Raji (cell line): ENCODE measurements around the gene GFRA4.

Experiments used
- POLR2A ChIP-seq: IDR thresholded peaks from 2 replicates; pipeline ENCODE4 v1.6.1; 2011; ENCODE audit warnings: low read depth, low read length, control low read depth; ENCODE audit not compliant: insufficient read depth

Gene GFRA4

DNA sequence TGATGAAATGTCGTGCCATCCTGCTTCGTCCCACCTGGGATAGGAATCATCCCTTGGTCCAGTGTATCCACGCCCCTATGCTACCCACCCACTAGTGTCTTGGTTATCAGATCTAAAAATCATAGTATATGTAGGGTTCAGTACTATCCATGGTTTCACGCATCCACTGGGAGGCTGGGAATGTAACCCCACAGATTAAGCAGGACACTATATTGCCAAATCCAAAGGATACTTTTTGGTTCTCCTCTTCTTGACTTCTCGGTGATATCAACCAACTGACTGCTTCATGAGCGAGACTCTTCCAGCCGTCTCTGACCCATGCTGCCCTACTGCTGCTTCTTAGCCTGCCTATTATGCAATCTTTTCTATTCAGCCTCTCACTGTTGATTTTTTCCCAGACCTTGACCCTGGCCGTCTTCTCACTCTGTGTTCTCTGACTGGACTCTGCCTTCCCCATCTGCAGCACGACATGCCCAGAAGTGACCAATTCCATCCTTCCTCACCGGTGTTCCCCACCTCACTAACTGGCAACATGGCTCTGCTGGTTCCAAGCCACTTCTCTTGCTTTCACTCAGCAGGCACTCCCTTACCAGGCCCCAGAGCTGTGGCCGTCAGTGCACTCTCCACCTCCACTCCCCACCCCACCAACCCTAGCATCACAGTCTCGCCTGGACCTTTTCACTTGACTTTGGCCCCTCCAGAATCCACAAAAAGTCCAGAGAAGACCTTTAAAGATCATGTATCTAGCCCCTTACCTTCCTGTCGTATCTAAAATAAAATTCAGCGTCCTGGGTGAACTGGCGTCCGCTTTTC lies 34.5 kb downstream of the GFRA4 start:
- no peak for TF ChIP-seq POLR2A

DNA sequence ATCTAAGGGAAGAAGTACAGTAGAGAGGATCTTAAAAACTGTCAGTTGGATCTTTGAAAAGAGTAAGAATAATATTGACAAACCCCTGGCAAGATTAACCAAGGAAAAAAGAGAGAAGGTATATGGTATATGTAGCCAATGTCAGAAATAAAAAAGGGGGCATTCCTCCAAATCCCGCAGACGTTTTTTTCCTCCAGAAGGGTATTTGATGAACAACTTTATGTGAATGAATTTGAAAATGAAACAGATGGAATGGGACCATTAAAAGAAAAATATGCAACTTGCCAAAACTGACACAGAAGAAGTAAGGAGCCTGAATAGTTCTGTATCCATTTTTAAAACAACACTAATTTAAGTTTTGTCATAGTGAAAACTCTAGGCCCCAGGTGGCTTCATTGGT lies 35.7 kb downstream of the GFRA4 start:
- TF ChIP-seq POLR2A, result no peak

DNA sequence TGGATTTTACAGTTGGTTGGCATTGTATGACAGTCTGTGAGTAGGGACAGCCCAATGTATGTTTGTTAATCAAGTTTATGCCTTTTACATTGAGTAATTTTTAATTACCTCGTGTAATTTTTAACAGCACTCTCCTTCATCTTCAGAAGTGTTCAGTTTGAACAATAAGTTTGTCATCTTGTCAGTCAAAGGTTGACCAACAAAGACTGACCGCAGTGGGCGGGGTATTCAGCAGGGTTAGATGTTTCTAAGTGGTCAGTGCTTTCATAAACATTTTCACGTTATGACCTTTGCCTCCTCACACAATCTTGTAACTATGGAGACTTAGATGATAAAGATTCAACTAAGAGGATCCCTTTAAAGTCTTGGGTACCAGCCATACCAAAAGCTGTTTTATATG lies 40.8 kb downstream of the GFRA4 start:
- TF ChIP-seq POLR2A, result no peak

DNA sequence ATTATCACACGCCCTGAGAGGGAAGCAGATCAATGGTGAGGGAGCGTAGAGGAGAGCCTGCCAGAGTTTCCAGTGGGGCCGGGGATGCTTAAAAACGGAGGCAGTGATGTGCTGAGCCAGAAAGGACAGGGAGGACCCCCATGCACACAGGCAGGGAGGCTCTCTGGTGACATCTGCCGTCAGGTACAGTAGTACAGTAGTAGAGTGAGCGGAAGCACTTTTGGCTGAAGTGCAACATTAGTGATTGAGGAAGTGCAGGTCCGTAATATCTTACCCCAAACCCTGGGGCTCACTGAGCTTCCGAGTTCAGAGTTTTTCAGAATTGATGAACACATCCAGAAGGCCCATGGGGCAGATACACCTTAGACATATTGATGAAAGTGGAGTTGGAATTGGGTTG lies 42.1 kb downstream of the GFRA4 start:
- no peak for TF ChIP-seq POLR2A

DNA sequence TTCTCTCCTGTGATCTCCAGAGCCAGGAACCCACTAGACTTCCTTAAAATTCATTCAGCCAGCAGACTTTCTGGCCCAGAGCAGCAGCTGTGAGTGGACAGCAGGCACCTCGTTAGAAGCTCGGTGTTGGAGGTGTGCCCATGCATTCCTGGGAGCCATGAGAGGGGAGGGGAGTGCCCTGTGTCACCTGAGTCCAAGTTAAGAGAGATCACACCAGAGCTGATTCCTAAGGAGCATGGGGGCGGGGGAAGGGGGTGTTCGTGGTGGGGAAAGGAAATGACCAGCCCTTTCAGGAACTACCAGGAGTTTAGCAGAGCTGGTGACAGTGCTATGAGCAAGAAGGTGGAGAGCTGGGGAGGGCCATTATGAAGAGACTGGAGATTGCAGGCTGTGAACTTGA lies 46.9 kb downstream of the GFRA4 start:
- no peak for TF ChIP-seq POLR2A

DNA sequence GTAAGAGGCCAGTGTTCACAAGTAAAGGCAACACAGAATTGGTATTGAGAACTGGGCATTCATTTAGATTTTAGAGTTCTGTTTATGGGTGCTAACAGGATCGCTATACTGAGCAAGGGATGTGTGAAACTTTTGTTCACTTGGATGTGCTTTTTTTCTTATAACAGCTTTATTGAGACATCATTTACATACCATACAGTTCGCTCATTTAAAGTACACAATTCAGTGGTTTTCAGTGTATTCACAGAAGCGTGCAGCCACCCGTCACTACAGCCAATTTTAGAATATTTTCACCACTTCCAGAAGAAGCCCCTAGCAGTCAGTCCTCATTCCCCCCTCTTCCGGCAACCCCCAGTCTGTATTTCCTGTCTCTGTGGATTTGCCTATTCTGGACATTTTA lies 48.7 kb downstream of the GFRA4 start:
- TF ChIP-seq POLR2A, result no peak

DNA sequence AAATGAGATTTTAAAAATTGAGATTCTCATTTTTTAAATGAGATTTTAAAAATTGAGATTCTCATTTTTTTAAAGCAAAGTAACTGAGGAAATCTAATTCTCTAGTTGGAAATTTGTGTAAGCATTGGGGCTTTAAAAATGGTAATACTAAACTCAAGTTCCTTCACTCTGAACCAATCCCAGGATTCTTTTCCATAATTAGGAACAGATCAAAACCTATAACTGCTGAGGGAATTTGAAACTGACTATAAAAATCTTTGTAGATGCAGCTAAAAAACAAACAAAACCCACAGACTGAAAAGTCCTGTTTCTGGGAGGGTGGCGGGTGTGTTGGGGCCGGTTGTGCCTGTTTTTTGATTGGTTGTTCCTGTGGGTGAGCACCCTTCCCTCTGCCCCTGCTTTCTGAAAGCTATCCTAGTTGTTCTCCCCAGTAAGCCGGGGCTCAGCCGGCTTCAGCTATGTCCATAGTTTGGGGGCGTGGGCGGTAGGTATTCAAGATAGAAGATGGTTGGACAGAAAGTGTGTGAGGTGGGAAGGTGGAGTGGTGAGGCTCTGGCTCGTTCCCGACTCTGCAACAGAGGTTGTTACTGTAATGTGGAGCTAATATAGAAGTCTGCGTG lies 49.3 kb downstream of the GFRA4 start:
- TF ChIP-seq POLR2A, result no peak

DNA sequence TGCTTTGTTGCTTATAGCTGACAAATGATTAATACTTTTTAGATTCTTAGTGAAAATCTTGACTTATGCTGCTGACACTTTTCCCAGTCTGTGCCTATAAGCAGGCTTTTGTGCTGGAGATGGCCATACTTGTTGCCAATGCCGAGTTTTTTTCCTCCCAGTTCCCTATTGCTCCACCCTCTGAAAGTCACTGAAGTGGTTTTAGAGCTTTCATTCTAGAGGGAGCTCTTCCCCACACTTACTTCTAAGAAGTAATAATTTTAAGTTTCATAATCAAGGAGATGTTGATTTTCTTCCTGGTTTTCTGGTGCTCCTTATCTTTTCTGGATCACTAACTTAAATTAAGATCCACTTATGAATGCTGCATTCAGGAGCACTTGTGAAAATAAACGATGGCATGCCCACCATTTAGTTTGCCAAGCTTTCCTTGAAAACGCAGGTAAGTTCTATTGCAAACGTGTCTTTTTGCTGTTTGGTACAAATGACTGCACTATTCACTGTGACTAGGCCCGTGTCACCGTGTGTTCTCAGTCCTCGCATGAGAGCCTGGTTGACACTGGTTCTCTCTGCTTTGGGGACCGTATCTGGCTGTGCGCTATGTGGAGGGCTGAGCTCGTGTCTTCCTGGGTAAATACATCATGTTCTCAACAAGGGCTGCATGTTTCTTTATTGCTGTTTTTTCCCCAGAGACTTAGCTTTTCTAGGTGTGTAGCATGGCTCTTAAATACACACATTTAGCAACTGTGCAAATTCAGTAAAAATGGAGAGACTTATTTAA lies 50.2 kb downstream of the GFRA4 start:
- TF ChIP-seq POLR2A, result no peak

DNA sequence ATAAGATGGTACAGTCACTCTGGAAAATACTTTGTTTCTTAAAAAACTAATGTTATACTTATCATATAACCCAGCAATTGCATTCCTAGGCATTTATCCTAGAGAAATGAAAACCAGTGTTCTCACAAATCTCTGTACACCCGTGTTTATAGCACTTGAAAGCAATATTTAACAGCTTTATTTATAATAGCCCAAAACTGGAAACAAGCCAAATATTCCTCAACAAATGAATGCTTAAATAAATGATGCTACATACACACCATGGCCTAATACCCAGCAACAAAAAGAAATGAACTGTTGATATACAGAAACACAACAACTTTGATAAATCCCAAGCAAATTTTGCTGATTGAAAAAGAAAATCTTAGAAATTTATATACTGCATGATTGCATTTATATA lies 51.3 kb downstream of the GFRA4 start:
- TF ChIP-seq POLR2A, result no peak
